GM18907 (cell line): ENCODE data around the gene FIBCD1.

Experiments used
- ATAC-seq: cut with Tn5 transposase; IDR thresholded peaks from one replicate; pipeline ENCODE4 v1.9.1; 2021; ENCODE audit warnings: mild to moderate bottlenecking, moderate library complexity; ENCODE audit not compliant: unreplicated experiment

The FIBCD1 gene

DNA sequence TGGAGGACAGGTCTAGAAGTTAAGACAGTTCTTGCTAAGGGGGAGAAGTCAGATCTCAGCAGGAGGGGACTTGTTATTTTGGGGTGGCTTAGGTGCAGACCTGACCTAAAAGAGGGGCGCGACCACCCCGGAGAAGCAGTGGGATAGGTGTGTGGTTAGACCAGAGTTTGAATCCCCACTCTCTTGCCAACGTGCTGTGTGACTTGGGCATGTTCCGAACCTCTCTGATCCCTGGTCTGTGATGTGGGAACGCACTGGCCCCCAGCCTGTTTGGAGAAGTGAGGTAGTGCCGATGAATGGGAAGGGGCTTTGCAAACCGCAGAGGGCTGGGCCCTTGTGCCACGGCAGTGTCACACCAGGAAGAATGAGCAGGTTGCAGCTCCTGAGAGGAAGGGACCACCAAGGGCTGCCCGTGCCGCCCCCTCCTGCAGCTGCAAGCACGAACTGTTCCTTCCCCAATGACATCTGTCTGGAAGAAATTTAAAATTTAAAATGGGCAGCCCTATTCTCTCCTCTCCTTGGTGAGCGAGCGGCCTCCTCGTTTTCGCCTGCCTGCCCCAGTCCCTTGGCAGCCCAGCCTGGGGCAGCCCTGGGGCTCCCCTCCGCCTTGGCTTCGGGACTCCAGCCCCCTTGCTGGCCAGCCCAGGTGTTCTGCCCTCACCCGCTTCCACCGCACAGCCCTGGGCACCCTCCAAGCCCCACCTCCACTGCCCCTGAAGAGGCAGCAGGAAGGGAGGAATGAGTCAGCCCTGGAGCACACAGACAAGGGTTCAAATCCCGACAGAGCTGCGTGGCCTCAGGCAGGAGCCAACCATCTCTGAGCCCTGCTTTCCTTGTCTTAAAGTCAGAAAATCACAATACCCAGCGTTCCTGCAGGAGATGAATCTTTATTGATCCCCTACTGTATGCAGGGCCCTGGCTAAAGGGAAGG is 1.6 kb downstream of the FIBCD1 start:
- ATAC-seq, result no peak

DNA sequence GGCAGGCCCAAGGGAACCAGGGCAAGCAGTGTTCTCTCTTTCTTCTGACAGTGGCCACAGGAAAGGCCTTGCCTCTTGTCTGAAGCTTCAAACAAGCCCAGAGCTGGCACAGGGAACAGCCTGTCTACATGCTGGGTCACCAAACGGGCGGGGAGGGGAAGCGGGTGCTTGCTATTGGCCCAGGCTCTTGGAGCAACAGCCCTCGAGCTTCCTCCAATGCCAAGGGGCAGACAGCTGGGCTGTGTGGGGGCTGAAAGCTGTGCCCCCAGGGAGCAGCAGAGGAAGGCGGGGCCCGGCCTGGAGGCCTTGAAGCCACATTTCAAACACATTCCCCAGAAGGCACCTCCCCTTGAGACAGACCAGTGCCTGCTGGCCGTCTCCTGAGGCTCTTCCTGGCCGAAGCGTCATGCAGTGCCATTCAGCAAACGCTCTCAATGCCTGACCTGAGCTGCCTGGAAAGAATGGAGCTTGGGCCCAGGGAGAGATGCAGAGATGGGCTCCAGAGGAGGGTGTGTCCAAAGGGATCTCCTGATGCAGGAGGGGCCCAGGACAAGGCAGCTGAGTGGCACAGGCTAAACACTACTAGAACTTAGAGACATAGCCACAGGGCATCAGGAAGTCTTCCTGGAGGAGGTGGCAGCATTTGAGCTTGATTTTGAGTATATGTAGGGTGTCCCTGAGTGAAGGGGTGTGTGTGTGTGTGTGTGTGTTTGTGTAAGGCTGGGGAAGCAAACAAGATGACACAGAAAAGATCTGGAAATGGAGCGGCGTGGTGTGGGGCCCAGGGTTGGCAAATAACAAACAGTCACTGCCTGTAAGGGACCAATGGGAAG is 2.5 kb downstream of the FIBCD1 start:
- no peak for ATAC-seq

DNA sequence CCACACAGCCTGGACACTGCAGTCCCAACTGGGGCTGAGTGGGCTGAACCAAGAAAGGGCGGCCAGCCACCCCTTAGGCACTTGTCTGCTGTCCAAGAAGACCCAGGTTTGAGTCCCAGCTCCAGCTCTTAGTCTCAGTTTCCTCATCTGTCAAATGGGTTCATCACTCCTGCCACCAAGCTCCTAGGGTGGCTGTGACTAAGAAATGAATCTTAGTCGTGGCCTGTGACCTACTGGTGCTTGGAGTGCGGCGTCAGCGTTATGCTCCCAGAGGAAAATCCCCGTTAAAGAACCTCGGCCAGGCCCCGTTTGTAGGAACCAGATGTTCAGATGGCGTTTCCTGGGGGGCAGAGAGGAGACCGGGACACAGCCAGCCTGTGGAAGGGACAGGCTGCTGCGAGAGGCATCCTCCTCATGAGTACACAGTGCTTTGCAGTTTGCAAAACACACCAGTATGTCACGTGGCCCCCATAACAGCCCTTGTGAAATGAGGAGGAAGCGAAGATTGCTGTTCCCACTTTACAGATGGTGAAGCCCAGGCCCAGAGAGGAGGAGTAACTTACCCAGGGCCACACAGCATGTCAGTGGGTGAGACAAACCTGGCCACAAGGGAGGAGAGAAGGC is 3.3 kb downstream of the FIBCD1 start:
- no peak for ATAC-seq

DNA sequence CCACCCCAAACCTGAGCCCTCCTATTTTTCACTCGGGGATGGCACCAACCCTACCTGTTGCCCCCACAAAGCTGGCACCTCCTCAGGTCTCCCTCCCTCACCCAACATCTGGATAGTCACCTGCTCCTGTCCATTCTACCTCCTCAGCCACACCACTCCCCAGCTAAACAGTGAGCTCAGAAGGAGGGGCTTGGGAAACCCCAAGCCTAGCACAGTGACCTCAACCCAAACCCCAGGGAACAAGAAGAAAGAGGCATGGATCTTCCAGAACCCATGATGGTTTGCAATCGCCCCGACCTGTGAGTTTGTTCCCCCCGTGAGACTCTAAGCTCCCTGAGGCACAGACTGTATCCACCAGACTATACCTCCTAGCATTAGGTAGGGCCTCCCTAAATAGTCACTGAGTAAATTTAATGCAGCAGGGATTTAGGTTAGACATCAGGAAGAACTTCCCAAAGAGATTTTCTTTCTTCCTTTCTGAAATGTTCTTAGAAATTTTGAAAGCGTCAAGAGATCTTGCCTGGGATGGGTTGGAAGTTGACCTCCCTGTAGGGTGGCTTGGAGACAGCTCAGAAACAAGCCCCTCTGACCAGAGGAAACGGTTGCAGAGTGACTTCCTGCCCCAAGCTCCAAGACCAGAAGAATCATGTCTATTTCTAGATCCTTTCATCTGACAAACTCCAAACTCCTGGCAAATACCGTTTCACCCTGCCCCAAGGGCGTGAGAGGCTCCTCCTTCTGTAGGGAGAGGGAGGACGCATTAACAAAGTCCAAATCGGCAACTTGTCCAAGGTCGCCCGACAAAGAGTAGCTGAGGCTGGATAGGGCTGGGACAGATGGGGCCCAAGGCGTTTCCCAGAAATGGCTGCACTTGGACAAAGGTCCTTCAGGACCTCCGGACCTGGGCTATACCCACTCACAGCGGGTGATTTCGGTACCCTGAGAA is 4.1 kb downstream of the FIBCD1 start:
- no peak for ATAC-seq

DNA sequence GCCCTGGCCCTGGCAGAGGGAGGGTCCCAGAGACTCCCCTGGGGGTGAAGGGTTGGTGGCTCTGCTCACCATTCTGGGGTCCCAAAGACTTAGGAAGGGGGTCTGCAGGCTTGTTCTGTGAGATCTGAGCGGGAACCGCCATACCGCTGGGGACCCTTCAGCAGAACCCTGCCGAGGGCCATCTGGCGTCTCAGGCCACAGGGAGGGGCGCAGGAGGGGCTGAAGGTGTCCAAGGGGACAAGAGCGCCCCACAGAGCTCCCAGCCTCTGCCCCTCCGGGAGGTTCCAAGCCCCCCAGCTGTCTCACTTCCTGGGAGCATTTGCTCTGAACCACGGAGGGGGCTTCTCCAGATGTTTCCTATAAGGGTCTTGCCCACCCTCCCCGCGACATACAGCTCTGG is 4.8 kb downstream of the FIBCD1 start:
- ATAC-seq, result no peak

DNA sequence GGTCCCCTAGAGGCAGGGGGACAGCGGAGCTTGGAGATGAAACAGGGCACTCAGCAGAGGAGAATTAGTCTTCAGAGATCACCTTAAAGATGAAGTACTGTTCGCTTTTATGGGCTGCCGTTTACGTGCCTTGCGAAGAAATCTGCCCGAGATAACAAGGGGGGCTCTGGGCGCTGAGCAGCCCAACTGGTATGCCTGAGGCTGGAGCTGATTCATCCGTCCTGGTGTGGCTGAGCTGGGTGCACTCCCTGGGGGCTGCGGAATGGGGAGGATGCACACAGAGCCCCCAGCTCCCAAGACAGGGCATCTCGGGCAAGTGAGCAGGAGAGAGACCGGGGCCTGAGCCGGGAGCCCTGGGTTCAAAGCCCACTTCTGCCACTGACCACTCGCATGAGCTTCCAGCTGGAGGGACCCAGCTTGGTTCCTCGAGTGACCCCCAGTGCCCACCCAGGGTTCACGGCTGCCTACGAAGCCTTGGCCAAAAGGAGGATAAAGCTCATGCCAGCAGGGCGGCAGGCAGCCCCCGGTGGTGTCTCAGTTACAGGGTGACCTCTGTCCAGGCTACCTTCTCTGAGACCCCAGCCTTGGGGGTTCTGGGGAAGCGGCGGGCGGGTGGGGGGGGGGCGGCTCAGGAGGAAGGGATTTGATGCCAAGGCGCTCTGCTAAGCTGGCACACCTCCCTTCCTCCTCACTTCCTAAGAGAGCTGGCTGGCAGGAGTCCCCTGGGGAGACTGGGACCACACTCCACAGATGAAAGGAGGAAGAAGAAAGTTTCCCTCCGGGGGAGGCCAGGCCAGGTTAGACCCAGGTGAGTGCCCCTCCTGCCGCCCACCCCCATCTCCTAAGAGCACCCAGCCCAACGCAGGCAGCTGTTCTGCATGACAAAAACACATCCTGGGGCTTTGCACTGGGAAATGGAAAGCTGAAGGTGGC is 5.7 kb downstream of the FIBCD1 start:
- ATAC-seq, result no peak

DNA sequence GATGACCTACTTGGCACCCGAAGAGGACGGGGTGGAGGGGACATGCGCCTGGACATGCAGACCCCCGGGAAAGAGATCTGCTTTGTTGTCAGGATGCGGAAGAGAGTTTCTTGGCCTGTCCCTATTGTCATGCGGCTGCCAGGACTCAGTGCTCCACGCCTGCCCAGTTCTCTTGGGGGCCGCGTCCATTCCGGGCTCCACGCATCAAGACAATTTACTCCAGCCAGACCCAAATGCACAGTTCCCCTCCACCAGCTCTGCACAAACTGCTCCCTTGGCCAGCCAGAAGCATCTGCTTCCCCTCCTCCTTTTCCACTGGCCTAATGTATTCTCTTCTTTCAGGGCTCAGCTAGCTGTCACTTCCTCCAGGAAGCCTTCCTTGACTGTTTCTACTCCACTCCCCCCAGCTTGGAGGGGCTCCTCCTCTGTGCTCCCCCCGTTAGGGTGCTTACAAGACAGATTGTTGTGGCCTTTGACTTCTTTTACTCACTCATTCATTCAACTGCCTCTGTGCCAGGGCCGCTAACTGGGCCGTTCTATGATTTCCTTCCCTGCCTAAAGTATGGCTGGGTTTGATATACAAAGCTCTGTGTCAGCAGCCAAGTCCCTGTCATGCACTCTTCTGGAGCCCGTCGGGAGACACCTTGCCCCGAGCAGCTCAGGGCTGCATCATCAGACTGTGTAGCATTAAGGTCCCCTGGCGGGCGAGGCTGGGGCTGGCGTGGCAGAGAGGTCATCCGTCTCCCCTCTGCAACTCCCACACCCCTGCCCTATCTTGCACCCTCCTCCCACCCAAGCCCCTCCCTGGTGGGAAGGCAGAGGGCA is 6.6 kb downstream of the FIBCD1 start:
- ATAC-seq, result no peak

DNA sequence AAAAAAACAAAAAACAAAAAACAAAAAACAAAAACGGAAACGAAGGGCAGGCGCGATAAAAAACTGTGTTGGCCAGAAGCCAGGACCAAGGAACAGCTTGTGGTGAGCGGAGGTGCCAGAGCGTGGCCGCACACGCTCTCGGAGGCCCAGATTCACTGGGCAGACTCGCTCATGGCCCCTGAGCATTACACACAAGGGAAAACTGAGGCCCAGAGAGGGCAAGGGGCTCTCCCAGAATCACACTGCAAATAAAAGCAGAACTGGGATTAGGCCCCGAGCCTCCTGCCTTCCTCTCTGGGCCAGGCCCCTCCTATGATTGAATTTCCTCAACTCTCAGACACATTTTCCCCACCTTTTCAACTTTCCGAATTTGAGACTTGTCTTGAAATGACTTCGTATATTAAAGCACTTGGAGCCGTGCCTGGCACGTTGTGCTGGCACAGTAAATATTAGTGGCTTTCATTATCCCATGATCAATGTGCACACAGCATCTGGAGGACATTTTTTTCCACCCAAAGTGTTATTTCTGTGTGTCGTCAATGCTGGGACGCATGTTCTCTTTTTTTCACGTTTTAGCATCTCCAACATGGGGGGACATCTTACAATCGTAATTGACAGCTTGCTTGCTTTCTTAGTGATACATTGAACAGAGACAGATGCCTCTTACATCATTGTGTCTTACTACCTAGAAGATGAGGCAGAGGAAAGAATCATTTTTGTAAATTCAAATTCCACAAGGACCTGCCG is 7.4 kb downstream of the FIBCD1 start:
- peak; percentile 33 for ATAC-seq

DNA sequence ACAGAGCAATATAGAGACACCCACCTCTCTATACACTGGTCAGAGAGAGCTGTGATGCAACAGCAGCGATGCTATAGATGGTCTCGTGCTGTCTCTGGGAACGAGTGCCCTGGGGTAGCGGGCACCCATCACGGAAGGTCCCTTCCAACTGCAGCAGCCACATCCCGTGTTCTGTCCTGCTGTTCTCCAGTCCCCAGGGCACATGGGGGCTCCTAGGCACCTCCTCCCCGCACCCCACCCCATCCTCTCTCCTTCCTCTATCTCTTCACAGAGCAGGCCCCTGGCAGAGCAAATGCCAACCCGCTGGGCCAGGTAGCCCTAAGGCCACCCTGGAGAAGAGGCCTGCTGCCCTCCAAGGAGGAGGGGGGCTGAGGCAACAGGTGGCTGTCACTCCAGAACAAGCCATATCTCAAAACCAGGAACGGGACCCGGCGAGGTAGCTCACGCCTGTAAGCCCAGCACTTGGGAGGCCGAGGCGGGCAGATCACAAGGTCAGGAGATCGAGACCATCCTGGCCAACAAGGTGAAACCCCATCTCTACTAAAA is 8.2 kb downstream of the FIBCD1 start:
- no peak for ATAC-seq

DNA sequence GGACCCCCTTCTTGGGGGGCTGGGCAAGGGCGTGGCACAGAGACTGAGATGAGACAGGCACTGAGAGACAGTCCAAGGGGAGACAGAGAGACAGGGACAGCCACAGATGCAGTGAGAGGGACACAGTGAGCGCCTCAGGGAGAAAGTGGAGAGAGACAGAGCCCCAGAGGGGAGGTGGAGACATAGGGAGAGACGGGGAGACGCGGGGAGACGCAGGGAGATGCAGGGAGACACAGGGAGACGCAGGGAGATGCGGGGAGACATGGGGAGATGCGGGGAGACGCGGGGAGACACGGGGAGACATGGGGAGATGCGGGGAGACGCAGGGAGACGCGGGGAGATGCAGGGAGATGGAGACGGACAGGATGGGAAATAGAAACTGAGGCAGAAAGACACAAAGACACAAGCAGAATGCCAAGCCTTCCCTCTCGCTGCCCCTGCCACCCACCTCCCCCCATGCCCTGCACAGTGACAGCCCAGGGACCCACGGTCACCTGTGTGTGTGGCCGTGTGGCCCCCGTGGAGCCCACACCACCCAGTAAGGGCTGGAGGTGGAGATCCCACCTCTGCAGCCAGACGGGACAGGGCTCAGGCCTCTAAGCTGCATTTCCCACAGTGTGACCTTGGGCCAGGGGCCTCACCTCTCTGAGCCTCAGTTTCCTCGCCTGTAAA is 8.8 kb downstream of the FIBCD1 start:
- ATAC-seq, result no peak

DNA sequence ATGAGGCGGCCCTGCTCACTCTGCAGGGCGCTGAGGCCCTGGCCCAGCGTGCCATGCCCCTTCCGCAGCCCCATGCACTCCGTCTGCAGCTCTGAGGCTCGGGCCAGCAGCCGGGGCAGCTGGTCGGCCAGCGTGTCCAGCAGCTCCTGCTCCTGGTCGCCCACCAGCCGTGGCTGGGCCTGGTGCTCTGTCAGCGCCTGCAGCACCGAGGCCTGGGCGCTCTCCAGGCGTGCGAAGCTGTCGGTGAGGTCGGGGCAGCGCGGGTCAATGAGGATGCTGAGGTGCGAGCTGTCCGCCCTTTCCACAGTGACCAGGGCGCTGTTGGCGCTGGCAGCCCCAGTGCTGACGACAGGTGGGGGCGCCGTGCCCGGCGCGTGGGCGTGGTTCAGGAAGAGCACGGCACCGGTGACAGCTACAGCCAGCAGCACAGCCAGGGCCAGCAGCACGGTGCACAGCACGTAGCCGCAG is 9.4 kb downstream of the FIBCD1 start:
- ATAC-seq, result no peak

DNA sequence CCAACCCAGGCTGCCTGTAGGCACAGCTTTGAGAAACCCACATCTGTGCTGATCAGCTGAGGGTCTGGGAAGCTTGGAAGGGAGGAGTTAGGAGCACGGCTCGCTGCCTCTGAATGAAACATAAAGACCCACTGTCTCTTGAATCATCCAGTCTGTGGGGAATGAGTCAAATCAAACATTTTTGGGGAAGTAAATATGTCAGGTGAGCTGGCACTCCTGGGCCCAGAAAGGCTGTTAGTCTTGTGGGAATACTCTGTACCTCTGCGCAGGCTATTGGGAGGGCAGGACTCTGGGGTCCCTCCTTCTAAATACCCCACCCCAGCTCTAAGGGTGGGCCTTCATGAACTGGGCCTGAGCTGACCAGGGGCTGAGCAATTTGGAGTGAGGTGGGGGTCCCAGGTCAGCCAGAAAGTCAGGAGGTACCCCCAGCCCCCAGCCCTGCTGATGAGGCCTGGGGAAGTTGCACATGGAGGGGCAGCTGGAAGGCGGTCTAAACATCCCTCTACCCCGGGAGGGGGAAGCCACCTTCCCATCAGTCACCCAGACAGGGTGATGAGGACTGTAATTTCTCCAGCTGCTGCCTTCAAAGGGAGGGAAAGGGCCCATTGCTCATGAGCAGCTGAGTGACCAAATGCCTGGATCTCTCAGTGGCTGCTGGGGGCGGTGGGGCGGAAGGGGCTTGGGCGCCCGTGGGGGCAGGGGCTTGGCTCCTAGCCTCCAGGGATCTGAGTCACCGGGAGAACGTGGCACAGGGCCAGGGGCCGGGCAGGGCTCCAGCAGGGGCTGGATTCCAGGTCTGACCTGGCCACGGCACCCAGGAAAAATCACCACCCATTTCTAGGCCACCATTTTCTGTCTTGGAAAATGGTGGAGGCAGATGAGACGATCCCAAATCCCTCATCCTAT is 10.8 kb downstream of the FIBCD1 start:
- no peak for ATAC-seq

DNA sequence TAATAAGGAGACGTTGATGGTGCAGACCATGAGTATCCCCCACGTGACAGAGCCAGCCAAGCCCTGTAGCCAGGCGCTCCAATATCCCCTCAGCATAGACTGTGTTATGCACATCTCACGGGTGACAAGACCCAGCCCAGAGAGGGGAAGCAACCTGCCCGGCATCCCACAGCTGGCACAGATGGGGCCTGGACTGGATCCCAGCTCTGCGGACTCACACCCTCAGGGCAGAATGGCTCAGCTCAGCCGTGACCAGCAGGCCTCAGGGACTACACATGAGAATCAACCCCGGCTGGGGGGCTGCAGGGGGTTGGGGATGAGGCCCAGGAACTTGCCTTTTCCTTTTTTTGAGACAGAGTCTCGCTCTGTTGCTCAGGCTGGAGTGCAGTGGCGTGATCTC is 11.7 kb downstream of the FIBCD1 start:
- ATAC-seq, result no peak

DNA sequence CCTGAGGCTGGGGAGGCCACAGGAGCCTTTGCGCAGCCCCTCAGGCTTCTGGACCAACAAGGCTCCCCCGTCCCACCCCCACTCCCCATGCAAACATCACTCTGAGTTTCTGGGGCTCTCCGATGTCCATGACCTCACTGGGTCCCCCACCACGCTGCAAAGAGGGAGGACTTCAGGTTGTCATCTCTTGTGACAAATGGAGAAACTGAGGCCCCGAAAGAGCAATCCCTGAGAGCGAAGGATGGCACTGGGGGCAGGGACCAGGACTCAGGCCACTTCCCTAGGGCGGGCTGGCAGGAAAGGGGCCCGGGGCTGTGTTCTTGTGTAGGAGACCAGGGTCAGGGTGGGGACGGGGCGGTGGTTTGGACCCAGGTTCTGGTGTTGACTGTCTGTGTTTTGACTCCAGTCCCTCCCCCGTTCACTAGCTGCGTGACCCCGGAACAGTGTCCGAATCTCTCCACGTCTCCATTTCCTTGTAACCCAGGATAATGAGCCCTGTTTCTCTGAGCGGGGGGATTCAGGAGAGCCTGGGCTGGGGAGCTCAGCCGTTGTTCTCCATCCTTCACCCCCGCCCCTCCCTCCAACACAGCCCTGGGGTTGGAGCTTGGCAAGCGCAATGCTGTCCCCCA is 13.9 kb downstream of the FIBCD1 start:
- no peak for ATAC-seq

DNA sequence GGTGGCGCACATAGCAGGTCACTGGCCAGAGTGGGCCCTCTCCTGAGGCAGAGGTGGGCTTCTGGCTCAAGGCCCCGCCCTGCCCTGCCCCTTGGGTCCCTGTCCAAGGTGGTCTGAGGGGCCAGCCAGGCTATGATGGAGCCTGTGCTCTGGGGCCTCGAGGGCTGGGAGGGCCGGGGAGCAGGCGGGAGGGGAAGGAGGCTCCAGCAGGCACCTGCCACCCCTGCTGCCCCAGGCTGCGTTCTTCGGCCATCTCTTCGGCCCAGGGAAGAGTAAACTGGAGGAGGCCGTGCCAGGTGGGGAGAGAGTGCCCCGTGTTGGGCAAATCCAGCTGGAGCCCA is 14.6 kb downstream of the FIBCD1 start:
- no peak for ATAC-seq
